GM12878 (cell line): ENCODE data around the gene CAB39. TPM values are rescaled to one million over a fixed set of nuclear protein-coding genes. Genes with fewer than 3 reads are reported as not detected.

Experiments
- ATAC-seq: fragments of 200-7000 bp; cut with Tn5 transposase; 3 replicates; pipeline ENCODE4 v1.9.1; 2020; ENCODE audit warnings: mild to moderate bottlenecking, moderate library complexity
- BruUV-seq: library from RNA; stranded (reverse); fragments of 400-500 nt; replicated peaks from 2 replicates; lab custom pipeline; 2021; lab: Mats Ljungman, UMichigan
- CTCF ChIA-PET: fragments of 300-600 bp; sonication (Branson Sonifier 250); formaldehyde crosslinking; extraction: SDS; loops from one replicate; lab custom pipeline; 2021; ENCODE audit warnings: inconsistent platforms; lab: Yijun Ruan, JAX
- POLR2A ChIA-PET: fragments of 350-600 bp; formaldehyde crosslinking; extraction: SDS; loops from one replicate; lab custom pipeline; 2021; ENCODE audit warnings: inconsistent platforms; lab: Charles Lee
- RAD21 ChIA-PET: fragments of 300-600 bp; sonication (Branson Sonifier 250); formaldehyde crosslinking; loops from one replicate; lab custom pipeline; 2023; ENCODE audit warnings: antibody characterized with exemption; ENCODE audit not compliant: unreplicated experiment; lab: Charles Lee
- SMC1A ChIA-PET: fragments of 300-600 bp; sonication (Branson Sonifier 250); formaldehyde crosslinking; loops from one replicate; lab custom pipeline; 2023; ENCODE audit not compliant: unreplicated experiment, uncharacterized antibody; lab: Charles Lee
- DNase-seq: peaks from one replicate; pipeline ENCODE4 v3.0.0-alpha.2; 2011; ENCODE audit warnings: low read depth, low spot score
- FAIRE-seq: peaks from 3 replicates; lab custom pipeline; 2011; peaks lifted over from hg19 to GRCh38; lab: Jason Lieb, UNC
- H2AFZ ChIP-seq: 2 replicates; pipeline ENCODE4 v1.6.0; 2011; ENCODE audit warnings: low read depth, low read length, control low read depth; ENCODE audit not compliant: control insufficient read depth
- H3K27ac ChIP-seq: 2 replicates; pipeline ENCODE4 v1.5.1; 2011; ENCODE audit warnings: control low read depth; ENCODE audit not compliant: control insufficient read depth, insufficient read depth
- H3K27me3 ChIP-seq, 2 experiments: replicated peaks in 1 of 2; 2 replicates each; pipeline versions ENCODE4 v1.6.0 to v1.6.1; 2011; ENCODE audit warnings: low read length in 1 of 2; ENCODE audit not compliant: control insufficient read depth in 2 of 2, insufficient read depth in 2 of 2
- H3K36me3 ChIP-seq, 2 experiments: 2 replicates each; pipeline ENCODE4 v1.5.1; 2011; ENCODE audit warnings: low read length in 1 of 2; ENCODE audit not compliant: control insufficient read depth in 2 of 2, insufficient read depth in 2 of 2
- H3K4me1 ChIP-seq: 2 replicates; pipeline ENCODE4 v1.6.1; 2011; ENCODE audit warnings: mild to moderate bottlenecking, low read length, moderate library complexity, mixed read lengths; ENCODE audit not compliant: control insufficient read depth, insufficient read depth
- H3K4me2 ChIP-seq: 2 replicates; pipeline ENCODE4 v1.6.0; 2011; ENCODE audit warnings: control low read depth; ENCODE audit not compliant: control insufficient read depth, insufficient read depth
- H3K4me3 ChIP-seq: fragments of 200-600 bp; sonication (generic); 2 replicates; pipeline ENCODE4 v1.5.1; 2016
- H3K79me2 ChIP-seq: 2 replicates; pipeline ENCODE4 v1.6.0; 2011; ENCODE audit warnings: low read length; ENCODE audit not compliant: control insufficient read depth, insufficient read depth
- H3K9ac ChIP-seq: 2 replicates; pipeline ENCODE4 v1.8.0; 2011; ENCODE audit warnings: low read length, control low read depth, mixed read lengths; ENCODE audit not compliant: control insufficient read depth, insufficient read depth
- H3K9me3 ChIP-seq: replicated peaks from 3 replicates; pipeline ENCODE4 v1.5.1; 2011; ENCODE audit warnings: mild to moderate bottlenecking, low read length; ENCODE audit not compliant: control insufficient read depth, insufficient read depth
- H4K20me1 ChIP-seq: 2 replicates; pipeline ENCODE4 v1.6.0; 2011; ENCODE audit not compliant: control insufficient read depth, insufficient read depth
- MEF2B ChIP-seq: fragments of 450-650 bp; IDR thresholded peaks from 2 replicates; pipeline ENCODE4 v1.6.1; 2018; ENCODE audit warnings: mild to moderate bottlenecking, moderate library complexity; ENCODE audit not compliant: partially characterized antibody, poor library complexity, severe bottlenecking
- NFYB ChIP-seq: IDR thresholded peaks from 2 replicates; pipeline ENCODE4 v1.6.1; 2011; ENCODE audit warnings: low read depth, mild to moderate bottlenecking, low read length, improper control_type of control experiment, moderate library complexity; ENCODE audit not compliant: insufficient read depth
- NR2C1 ChIP-seq: fragments of 450-650 bp; IDR thresholded peaks from 2 replicates; pipeline ENCODE4 v1.6.1; 2017; ENCODE audit warnings: antibody characterized with exemption, mild to moderate bottlenecking, moderate library complexity
- RBBP5 ChIP-seq: fragments of 200-600 bp; sonication (generic); conservative IDR thresholded peaks from 2 replicates; pipeline ENCODE4 v1.6.1; 2016
- SIN3A ChIP-seq: IDR thresholded peaks from 2 replicates; pipeline ENCODE4 v1.6.1; 2012; ENCODE audit warnings: low read depth, low read length, improper control_type of control experiment
- TCF12 ChIP-seq: IDR thresholded peaks from 2 replicates; pipeline ENCODE4 v1.6.1; 2011; ENCODE audit warnings: low read depth, mild to moderate bottlenecking, low read length
- YBX1 ChIP-seq: fragments of 450-650 bp; IDR thresholded peaks from 2 replicates; pipeline ENCODE4 v1.6.1; 2016; ENCODE audit warnings: antibody characterized with exemption
- WGBS: methylation state at CpG from one replicate; pipeline ENCODE4 v1.1.6; 2016; ENCODE audit warnings: low lambda C conversion rate; ENCODE audit not compliant: insufficient replicate concordance, insufficient coverage; ENCODE audit errors: missing lambda C conversion rate; 5-methylcytosine and 5-hydroxymethylcytosine counted together
- in situ Hi-C: fragments of 300-500 bp; cut with MboI; formaldehyde crosslinking; loops from 9 replicates; pipeline ENCODE4 v1.14.3; 2018; ENCODE audit warnings: mixed read lengths
- intact Hi-C: fragments of 100-400 bp; cut with micrococcal nuclease; formaldehyde crosslinking; loops from one replicate; pipeline ENCODE4 v1.14.2; 2022; ENCODE audit not compliant: unreplicated experiment
- polyA plus RNA-seq, 11 experiments: library from polyadenylated mRNA; depleted of rRNA in 4 of 11; unstranded in 6 of 11; stranded (reverse) in 5 of 11; fragments of >200 nt; fragmentation: Nextera tagmentation in 4 of 11; fragmentation: Illumina TruSeq in 1 of 11; extraction: Ambion mirVana in 4 of 11; extraction: Trizol in 1 of 11; gene quantifications; 1 replicate in 1 of 11; 2 replicates in 10 of 11; pipeline versions ENCODE4 v1.2.1 to v1.2.3, GENCODE V29; 2011 to 2016; ENCODE audit warnings: inconsistent platforms in 2 of 11, missing spikeins in 2 of 11, low read depth in 1 of 11
- total RNA-seq, 4 experiments: library from RNA; depleted of rRNA in 3 of 4; stranded (reverse); fragments of >200 nt in 3 of 4; fragmentation: Illumina TruSeq in 1 of 4; extraction: Trizol in 1 of 4; gene quantifications; 2 replicates each; pipeline versions ENCODE4 v1.2.1 to v1.2.3, GENCODE V29; 2013 to 2021
- TF ChIP-seq, protein P1 (sequence below): fragments of 450-650 bp; formaldehyde crosslinking; IDR thresholded peaks from 2 replicates; pipeline ENCODE4 v1.4.0; 2022; ENCODE audit warnings: mild to moderate bottlenecking, moderate library complexity

The CAB39 gene
- total and polyA plus RNA-seq, 10 of the 15 experiments (the other 5 are each of a cell fraction or from before 2014, with no cell fraction given), result 13.3 to 129 (median 62.9) TPM

- no peaks in the 10 kb centered on the region for H3K9me3 ChIP-seq
- intact Hi-C loops, result no loop called here
- H3K79me2 ChIP-seq, result peaks cover 7% of the 10 kb centered on the region
- FAIRE-seq, result no peak
- WGBS, result 0% methylated on average over 1 of the region's 1 CpG
- no peak overlapping the region for H3K9ac ChIP-seq
- ChIA-PET CTCF (interaction anchor here (0.7 to 4.1 kb wide), 4 partner anchors 9 to 150 kb away, joined by 3 to 24 read pairs (median 4); no protein-coding TSS in a partner anchor), SMC1A (interaction anchor here (0.7 to 1.4 kb wide), 4 partner anchors 14 to 694 kb away, joined by 3 to 4 read pairs (median 4); no protein-coding TSS in a partner anchor), RAD21 (interaction anchor here (1.1 to 2.3 kb wide), 2 partner anchors 50 to 52 kb away, joined by 3 to 6 read pairs; no protein-coding TSS in a partner anchor), POLR2A (interaction anchor here (0.6 kb wide), 1 partner anchor 149 kb away, joined by 3 read pairs; no protein-coding TSS in a partner anchor)
- no peak for ATAC-seq
- no TSS peak for BruUV-seq
- peaks cover 2% of the 10 kb centered on the region; the same call in 1 of the 2 replicates for H4K20me1 ChIP-seq
- in situ Hi-C loops, result no loop called here
- peaks cover 13 to 30% of the 10 kb centered on the region in 2 experiments for H3K36me3 ChIP-seq
- no peaks in the 10 kb centered on the region for H3K27me3 ChIP-seq
- TF ChIP-seq TCF12 (no peak), RBBP5 (no peak), NFYB (no peak), NR2C1 (no peak), YBX1 (no peak), MEF2B (no peak), SIN3A (no peak)
- TF ChIP-seq, protein P1, sequence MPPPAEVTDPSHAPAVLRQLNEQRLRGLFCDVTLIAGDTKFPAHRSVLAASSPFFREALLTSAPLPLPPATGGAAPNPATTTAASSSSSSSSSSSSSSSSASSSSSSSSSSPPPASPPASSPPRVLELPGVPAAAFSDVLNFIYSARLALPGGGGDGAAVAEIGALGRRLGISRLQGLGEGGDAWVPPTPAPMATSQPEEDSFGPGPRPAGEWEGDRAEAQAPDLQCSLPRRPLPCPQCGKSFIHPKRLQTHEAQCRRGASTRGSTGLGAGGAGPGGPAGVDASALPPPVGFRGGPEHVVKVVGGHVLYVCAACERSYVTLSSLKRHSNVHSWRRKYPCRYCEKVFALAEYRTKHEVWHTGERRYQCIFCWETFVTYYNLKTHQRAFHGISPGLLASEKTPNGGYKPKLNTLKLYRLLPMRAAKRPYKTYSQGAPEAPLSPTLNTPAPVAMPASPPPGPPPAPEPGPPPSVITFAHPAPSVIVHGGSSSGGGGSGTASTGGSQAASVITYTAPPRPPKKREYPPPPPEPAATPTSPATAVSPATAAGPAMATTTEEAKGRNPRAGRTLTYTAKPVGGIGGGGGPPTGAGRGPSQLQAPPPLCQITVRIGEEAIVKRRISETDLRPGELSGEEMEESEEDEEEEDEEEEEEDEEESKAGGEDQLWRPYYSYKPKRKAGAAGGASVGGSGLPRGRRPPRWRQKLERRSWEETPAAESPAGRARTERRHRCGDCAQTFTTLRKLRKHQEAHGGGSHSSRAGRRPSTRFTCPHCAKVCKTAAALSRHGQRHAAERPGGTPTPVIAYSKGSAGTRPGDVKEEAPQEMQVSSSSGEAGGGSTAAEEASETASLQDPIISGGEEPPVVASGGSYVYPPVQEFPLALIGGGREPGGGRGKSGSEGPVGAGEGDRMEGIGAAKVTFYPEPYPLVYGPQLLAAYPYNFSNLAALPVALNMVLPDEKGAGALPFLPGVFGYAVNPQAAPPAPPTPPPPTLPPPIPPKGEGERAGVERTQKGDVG (CRISPR knock-in tag), result no peak
- no peak overlapping the region for H3K4me3 ChIP-seq
- H3K27ac ChIP-seq, result no peak overlapping the region
- no peak for DNase-seq
- H2AFZ ChIP-seq, result no peak overlapping the region
- no peak overlapping the region for H3K4me2 ChIP-seq
- peaks cover under 1% of the 10 kb centered on the region for H3K4me1 ChIP-seq
These were observed 51.7 kb downstream of the CAB39 start for GRCh38 chr2:230764346-230764745.
